Measurements from ENCODE around the gene MYO15B.

MYO15B gene

DNA sequence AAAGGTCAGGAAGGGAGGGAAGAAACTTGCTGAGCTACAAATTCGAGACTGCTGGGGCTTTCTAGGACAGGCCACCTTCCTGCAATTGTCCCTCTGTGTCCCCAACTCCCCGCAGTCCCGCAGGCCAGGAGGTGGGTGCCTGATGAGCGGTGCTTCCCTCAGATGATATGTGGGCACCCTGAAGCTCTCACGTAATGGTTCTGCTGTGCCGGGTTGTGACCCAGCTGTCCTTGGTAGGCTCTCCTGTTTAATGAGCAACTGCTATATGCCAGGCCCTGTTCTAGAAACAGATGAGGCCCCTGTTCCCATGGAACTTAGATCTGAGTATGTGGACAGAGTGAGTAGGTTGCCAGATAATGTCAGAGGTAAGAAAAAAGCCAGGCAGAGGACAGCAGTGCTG, 22.0 kb upstream of the MYO15B start:
- DNase-seq (ENCODE audit: low read depth): no peak
- TF ChIP-seq, protein P1, sequence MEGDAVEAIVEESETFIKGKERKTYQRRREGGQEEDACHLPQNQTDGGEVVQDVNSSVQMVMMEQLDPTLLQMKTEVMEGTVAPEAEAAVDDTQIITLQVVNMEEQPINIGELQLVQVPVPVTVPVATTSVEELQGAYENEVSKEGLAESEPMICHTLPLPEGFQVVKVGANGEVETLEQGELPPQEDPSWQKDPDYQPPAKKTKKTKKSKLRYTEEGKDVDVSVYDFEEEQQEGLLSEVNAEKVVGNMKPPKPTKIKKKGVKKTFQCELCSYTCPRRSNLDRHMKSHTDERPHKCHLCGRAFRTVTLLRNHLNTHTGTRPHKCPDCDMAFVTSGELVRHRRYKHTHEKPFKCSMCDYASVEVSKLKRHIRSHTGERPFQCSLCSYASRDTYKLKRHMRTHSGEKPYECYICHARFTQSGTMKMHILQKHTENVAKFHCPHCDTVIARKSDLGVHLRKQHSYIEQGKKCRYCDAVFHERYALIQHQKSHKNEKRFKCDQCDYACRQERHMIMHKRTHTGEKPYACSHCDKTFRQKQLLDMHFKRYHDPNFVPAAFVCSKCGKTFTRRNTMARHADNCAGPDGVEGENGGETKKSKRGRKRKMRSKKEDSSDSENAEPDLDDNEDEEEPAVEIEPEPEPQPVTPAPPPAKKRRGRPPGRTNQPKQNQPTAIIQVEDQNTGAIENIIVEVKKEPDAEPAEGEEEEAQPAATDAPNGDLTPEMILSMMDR (IDR thresholded peaks at IDR 0.05; ENCODE audit: control insufficient read depth, insufficient read depth, low read depth, low read length, missing control alignments): no peak
- H3K4me3 ChIP-seq (ENCODE audit: control insufficient read depth, low read depth, low read length): no peak overlapping the region

DNA sequence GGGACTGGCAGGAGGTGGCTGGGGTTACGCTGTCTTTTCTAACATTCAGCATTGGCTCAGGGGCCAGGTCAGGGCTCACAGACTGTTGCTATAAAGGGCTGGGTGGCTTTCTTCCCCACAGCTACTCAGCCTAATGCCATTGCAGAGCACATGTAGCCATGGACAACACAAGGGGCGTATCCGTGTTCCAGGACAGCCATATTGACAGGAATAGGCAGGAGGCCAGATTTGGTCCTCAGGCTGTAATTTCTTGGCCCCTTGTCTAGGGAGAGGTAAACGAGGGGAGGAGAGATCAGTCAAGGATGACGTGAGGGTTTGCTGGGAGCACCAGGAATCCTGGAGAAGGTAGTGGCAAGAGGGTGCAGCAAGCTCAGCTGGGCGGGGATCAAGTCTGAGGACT, 21.2 kb upstream of the MYO15B start:
- DNase-seq (ENCODE audit: low read depth): no peak
- H3K4me3 ChIP-seq (ENCODE audit: control insufficient read depth, low read depth, low read length): no peak overlapping the region
- TF ChIP-seq, protein P1 (IDR thresholded peaks at IDR 0.05; ENCODE audit: control insufficient read depth, insufficient read depth, low read depth, low read length, missing control alignments): no peak

DNA sequence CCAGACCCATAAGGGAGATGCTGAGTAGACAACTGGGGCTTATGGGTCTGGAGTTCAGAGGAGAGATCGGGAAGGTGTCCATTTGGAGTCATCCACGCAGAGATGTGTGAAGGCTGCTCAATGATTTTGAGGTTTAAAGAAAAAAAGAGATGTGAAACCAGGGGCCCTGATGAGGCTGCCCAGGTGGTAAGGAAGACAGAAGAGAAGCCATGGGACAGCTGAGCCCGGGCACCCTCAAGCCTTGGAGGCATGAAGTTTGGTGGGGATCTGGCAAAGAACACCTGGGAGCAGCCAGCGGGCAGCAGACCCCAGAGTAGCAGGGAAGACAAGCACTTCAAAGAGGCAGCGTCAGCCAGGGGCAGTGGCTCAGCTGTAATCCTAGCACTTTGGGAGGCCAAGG, 20.8 kb upstream of the MYO15B start:
- TF ChIP-seq, protein P1 (IDR thresholded peaks at IDR 0.05; ENCODE audit: control insufficient read depth, insufficient read depth, low read depth, low read length, missing control alignments): no peak
- DNase-seq (ENCODE audit: low read depth): no peak
- no peak overlapping the region for H3K4me3 ChIP-seq (ENCODE audit: control insufficient read depth, low read depth, low read length)

DNA sequence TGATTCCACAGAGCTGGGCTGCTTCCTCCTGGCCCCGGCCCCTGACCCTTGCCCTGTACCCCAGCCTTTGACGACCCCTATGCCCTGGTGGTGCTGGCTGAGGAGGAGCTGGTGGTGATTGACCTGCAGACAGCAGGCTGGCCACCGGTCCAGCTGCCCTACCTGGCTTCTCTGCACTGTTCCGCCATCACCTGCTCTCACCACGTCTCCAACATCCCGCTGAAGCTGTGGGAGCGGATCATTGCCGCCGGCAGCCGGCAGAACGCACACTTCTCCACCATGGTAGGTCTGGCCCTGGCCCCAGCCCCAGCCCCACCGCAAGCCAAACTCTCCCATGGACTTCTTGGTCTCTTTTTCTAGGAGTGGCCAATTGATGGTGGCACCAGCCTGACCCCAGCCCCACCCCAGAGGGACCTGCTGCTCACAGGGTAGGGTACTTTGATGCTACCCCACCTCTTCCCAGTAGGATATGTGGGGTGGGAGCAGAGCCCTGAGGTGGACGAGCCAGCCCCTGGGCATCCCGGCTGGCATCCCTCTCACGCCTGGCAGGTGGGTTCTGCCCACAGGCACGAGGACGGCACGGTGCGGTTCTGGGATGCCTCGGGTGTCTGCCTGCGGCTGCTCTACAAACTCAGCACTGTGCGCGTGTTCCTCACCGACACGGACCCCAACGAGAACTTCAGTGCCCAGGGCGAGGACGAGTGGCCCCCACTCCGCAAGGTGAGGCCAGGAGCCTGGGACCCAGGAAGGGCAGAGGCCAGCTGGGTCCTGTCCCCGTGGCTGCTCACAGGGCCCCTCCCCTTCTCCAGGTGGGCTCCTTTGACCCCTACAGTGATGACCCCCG, 19.0 kb upstream of the MYO15B start:
- DNase-seq (ENCODE audit: low read depth): no peak
- TF ChIP-seq, protein P1 (IDR thresholded peaks at IDR 0.05; ENCODE audit: control insufficient read depth, insufficient read depth, low read depth, low read length, missing control alignments): no peak
- H3K4me3 ChIP-seq (ENCODE audit: control insufficient read depth, low read depth, low read length): no peak overlapping the region

DNA sequence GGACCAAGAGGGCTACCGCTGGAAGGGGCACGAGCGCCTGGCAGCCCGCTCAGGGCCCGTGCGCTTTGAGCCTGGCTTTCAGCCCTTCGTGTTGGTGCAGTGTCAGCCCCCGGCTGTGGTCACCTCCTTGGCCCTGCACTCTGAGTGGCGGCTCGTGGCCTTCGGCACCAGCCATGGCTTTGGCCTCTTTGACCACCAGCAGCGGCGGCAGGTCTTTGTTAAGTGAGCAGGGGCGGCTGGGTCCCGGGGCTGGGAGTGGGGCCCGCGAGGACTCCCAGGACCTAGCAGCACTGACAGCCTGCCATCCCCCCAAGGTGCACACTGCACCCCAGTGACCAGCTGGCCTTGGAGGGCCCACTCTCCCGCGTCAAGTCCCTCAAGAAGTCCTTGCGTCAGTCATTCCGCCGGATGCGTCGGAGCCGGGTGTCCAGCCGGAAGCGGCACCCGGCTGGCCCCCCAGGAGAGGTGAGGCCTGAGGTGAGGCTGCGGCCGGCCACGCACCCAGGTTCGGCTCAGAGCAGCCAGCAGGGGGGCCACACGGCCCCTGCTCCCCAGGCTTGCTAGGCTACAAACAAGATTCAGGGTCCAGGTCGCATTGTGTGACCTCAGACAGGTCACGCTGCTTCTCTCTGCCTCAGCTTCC, 17.4 kb upstream of the MYO15B start:
- TF ChIP-seq, protein P1 (IDR thresholded peaks at IDR 0.05; ENCODE audit: control insufficient read depth, insufficient read depth, low read depth, low read length, missing control alignments): no peak
- no peak overlapping the region for H3K4me3 ChIP-seq (ENCODE audit: control insufficient read depth, low read depth, low read length)
- no peak for DNase-seq (ENCODE audit: low read depth)

DNA sequence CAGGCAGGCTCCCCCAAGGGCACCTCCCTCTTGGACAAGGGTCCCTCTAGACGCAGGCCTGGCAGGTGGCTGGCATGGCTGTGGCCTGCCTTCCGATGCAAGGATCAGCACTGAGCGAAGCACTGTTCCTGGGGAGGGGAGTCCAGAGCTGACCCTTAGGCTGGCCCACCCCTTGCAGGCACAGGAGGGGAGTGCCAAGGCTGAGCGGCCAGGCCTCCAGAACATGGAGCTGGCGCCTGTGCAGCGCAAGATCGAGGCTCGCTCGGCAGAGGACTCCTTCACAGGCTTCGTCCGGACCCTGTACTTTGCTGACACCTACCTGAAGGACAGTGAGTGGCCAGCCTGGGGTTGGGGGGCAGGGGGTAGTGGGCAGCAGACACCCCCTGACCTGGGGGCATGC, 16.8 kb upstream of the MYO15B start:
- DNase-seq (ENCODE audit: low read depth): no peak
- no peak overlapping the region for H3K4me3 ChIP-seq (ENCODE audit: control insufficient read depth, low read depth, low read length)
- TF ChIP-seq, protein P1 (IDR thresholded peaks at IDR 0.05; ENCODE audit: control insufficient read depth, insufficient read depth, low read depth, low read length, missing control alignments): no peak

Measured in AG09309 (cell line).